Transverse colon (tissue), 4 donors: ENCODE measurements around the gene THAP4.

Experiments
- CTCF ChIP-seq, 5 experiments: fragments of 200-600 bp in 3 of 5; fragments of 450-650 bp in 2 of 5; sonication (generic) in 3 of 5; IDR thresholded peaks; 1 replicate in 2 of 5; 2 replicates in 3 of 5; pipeline ENCODE4 v1.5.1; 2016 to 2017; ENCODE audit warnings: antibody characterized with exemption in 5 of 5, inconsistent platforms in 3 of 5, mild to moderate bottlenecking in 2 of 5, moderate library complexity in 1 of 5
- POLR2A ChIP-seq: fragments of 450-650 bp; IDR thresholded peaks from one replicate; pipeline ENCODE4 v1.6.1; 2016; ENCODE audit warnings: antibody characterized with exemption, mild to moderate bottlenecking, moderate library complexity
- POLR2AphosphoS5 ChIP-seq, 3 donors: sonication (generic); formaldehyde crosslinking; IDR thresholded peaks; one replicate each; pipeline ENCODE4 v1.6.1; 2016; ENCODE audit warnings: antibody characterized with exemption in 3 of 3

DNA sequence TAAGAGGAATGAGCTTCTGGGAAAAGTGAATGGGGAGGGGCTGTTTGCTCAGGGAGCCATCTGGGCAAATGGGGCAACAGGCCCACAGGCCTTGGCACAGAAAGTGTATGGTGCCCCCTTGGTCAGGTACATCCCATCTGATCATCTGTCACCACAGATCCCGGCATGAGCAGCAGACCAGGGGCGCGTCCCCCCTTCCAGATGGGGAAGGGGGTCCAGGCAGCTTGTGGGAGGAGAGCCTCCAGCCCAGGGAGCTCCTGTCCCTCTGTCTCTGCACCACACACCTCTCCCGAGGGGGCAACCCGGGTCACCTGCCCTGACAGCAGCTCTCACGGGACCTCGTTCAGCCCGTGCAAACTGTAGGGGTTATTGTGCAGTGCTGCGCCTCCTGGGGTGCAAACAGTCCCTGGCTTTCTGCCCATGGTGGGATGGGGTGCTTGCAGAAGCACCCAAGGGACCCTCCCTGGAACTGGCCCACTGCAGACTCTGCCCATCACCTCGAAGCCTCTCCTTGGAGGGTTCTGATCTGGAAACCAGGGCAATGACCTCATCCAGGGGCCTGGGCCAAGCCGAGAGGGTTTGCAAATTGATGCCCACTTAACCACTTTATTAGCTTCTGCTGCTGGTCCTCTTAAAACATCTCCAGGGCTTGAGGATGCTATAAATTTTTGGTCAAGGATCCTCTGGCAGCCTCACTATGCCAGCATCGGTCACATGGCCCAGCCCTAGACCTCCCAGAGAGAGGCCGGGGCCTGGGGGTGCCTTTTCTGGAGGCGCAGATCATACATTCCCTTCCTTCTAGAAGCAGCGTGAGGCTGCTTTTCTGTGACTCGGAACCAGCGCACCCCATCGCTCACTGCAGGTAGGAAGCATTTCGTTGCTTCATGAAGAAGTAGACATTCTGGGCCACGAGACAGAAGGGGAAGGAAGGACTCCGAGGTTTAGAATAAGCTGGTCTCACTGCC is 86.1 kb downstream of the THAP4 start:
- TF ChIP-seq POLR2AphosphoS5 (IDR thresholded peaks at IDR 0.05), result no peak
- TF ChIP-seq CTCF (IDR thresholded peaks at IDR 0.05), result no peak
- TF ChIP-seq POLR2A, result no peak
